ENCODE data around the gene MED23.
"Not testable (repeated sequence)": the region's sequence is repeated elsewhere in the genome, so short reads cannot be mapped to it uniquely, and the experiment has no call there.

MED23 gene

DNA sequence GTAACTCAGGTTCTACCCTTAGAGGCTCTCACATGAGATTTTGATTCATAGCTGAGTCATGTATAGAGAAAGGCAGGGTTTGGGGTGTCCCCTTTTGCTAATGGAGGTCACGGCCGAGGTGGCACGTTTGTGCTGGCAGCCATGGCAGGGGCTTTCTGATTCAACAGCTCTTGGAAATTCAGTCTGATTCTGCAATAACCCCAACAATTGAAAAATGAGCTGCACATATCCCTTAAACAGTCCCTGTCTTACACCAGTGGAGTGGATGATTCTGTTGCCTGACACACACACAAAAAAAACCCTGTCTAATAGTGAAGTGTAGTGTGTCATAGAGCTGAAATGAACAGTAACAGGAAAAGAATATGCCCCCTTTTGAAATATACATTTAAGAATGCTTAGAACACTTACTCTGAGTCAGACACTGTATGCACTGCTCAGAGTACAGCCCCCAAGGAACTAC lies 95.4 kb downstream of the MED23 start:
- DNase-seq (ENCODE audit: insufficient read length), result no peak
- FAIRE-seq, result no peak
- TF ChIP-seq POLR2AphosphoS5 (IDR thresholded peaks at IDR 0.05; ENCODE audit: low read depth, low read length), result no peak
- no peak for TF ChIP-seq POLR2A (IDR thresholded peaks at IDR 0.05; ENCODE audit: low read depth, low read length)
- TF ChIP-seq TAF1 (IDR thresholded peaks at IDR 0.05; ENCODE audit: borderline replicate concordance, low read depth, low read length), result no peak

DNA sequence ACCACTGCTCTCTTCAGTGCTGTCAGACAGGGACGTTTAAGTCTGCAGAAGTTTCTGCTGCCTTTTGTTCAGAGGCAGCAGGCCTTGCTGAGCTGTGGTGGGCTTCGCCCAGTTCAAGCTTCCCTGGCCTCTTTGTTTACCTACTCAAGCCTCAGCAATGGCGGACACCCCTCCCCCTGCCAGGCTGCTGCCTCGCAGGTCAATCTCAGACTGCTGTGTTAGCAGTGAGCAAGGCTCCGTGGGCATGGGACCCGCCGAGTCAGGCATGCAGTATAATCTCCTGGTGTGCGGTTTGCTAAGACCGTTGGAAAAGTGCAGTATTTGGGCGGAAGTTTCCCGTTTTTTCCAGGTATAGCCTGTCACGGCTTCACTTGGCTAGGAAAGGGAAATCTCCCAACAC lies 96.4 kb downstream of the MED23 start:
- DNase-seq (ENCODE audit: insufficient read length); FAIRE-seq: not testable (repeated sequence)

DNA sequence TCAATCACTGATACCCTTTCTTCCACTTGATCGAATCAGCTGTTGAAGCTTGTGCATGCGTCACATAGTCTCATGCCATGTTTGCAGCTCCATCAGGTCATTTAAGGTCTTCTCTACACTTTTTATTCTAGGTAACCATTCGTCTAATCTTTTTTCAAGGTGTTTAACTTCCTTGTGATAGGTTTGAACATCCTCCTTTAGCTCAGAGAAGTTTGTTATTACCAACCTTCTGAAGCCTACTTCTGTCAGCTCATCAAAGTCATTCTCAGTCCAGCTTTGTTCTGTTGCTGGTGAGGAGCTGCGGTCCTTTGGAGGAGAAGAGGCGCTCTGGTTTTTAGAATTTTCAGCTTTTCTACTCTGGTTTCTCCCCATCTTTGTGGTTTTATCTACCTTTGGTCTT lies 97.1 kb downstream of the MED23 start:
- FAIRE-seq; DNase-seq (ENCODE audit: insufficient read length): not testable (repeated sequence)

DNA sequence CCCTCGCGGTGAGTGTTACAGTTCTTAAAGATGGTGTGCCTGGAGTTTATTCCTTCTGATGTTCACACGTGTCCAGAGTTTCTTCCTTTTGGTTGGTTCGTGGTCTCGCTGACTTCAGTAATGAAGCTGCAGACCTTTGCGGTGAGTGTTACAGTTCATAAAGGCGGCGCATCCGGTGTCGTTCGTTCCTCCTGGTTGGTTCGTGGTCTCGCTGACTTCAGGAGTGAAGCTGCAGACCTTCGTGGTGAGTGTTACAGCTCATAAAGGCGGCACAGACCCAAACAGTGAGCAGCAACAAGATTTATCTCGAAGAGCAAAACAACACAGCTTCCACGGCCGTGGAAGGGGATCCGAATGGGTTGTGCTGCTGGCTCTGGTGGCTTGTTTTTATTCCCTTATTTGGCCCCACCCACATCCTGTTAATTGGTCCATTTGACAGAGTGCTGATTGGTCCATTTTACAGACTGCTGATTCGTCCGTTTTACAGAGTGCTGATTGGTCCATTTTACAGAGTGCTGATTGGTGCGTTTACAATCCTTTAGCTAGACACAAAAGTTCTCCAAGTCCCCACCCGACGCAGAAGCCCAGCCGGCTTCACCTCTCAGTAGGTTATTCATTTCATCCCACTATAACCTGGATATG lies 103.2 kb downstream of the MED23 start:
- DNase-seq (ENCODE audit: insufficient read length) (no peak), FAIRE-seq (no peak)
- no peak for TF ChIP-seq POLR2AphosphoS5 (IDR thresholded peaks at IDR 0.05; ENCODE audit: low read depth, low read length)
- no peak for TF ChIP-seq TAF1 (IDR thresholded peaks at IDR 0.05; ENCODE audit: borderline replicate concordance, low read depth, low read length)
- TF ChIP-seq POLR2A (IDR thresholded peaks at IDR 0.05; ENCODE audit: low read depth, low read length), result no peak

DNA sequence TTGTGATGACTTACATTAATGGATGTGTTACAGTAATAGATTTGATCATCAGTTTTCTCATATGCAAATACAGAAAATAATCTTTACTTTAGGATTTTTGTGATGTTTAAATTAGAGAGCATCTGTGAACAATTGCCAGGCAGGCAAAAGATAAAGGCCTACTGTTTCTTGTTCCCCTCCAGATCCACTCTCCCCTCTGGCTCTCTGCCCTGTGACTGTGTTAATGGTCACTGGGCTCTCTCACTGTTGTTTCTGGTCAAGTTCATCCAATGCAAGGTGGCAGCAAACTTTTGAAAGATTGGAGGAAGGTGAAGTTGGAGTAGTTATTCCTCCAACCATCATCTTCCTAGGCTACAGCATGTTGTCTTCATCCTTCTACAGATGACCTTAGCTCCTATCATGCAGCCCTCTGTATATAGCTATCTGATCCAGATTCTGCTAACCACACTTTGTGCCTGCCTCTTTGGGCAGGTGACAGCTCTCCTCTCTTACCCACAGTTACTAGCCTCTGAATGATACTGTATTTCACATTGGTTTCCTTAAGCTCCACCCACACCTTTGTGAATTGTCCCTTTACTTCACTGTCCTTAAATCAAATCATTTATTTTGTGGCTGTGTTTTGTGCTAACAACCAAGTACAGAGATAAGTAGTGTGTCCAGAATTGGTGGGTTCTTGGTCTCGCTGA lies 103.9 kb downstream of the MED23 start:
- FAIRE-seq, result no peak
- TF ChIP-seq TAF1 (IDR thresholded peaks at IDR 0.05; ENCODE audit: borderline replicate concordance, low read depth, low read length), result no peak
- TF ChIP-seq POLR2A (IDR thresholded peaks at IDR 0.05; ENCODE audit: low read depth, low read length), result no peak
- TF ChIP-seq POLR2AphosphoS5 (IDR thresholded peaks at IDR 0.05; ENCODE audit: low read depth, low read length), result no peak
- no peak for DNase-seq (ENCODE audit: insufficient read length)
